MM.1S (cell line): Measurements from ENCODE around the gene MYOG.

Experiments
- DNase-seq: peaks from one replicate; pipeline ENCODE4 v3.0.0-alpha.2; 2015
- H2AFZ ChIP-seq: fragments of 300-600 bp; sonication (generic); 2 replicates; pipeline ENCODE4 v1.6.0; 2016; ENCODE audit warnings: antibody characterized with exemption, low read length
- H3F3A ChIP-seq: fragments of 300-600 bp; sonication (generic); 2 replicates; pipeline ENCODE4 v1.6.1; 2016; ENCODE audit warnings: mild to moderate bottlenecking, antibody characterized with exemption, low read length, moderate library complexity, mixed read lengths; ENCODE audit not compliant: insufficient read depth
- H3K27ac ChIP-seq: fragments of 300-600 bp; sonication (generic); 2 replicates; pipeline ENCODE4 v1.5.1; 2016; ENCODE audit warnings: mild to moderate bottlenecking, low read length
- H3K27me3 ChIP-seq: fragments of 300-600 bp; sonication (generic); replicated peaks from 2 replicates; pipeline ENCODE4 v1.6.0; 2016; ENCODE audit warnings: low read length; ENCODE audit not compliant: insufficient read depth
- H3K36me3 ChIP-seq: fragments of 300-600 bp; sonication (generic); replicated peaks from 2 replicates; pipeline ENCODE4 v1.6.1; 2016; ENCODE audit warnings: mild to moderate bottlenecking, low read length, mixed read lengths; ENCODE audit not compliant: insufficient read depth
- H3K4me1 ChIP-seq: fragments of 300-600 bp; sonication (generic); 2 replicates; pipeline ENCODE4 v1.6.1; 2016; ENCODE audit warnings: low read length, mixed read lengths
- H3K4me2 ChIP-seq: fragments of 300-600 bp; sonication (generic); 2 replicates; pipeline ENCODE4 v1.6.0; 2016; ENCODE audit warnings: low read depth, low read length
- H3K4me3 ChIP-seq: fragments of 300-600 bp; sonication (generic); 2 replicates; pipeline ENCODE4 v1.5.1; 2016; ENCODE audit warnings: low read length, mixed read lengths
- H3K79me2 ChIP-seq: fragments of 300-600 bp; sonication (generic); 2 replicates; pipeline ENCODE4 v1.6.1; 2016; ENCODE audit warnings: mixed run types, low read length, mixed read lengths
- H3K9ac ChIP-seq: fragments of 300-600 bp; sonication (generic); 2 replicates; pipeline ENCODE4 v1.6.1; 2016; ENCODE audit warnings: low read length, mixed read lengths
- H3K9me2 ChIP-seq: fragments of 300-600 bp; sonication (generic); replicated peaks from 2 replicates; pipeline ENCODE4 v1.6.1; 2016; ENCODE audit warnings: mild to moderate bottlenecking, low read length, mixed read lengths; ENCODE audit not compliant: insufficient read depth
- H3K9me3 ChIP-seq: fragments of 300-600 bp; sonication (generic); replicated peaks from 2 replicates; pipeline ENCODE4 v1.6.1; 2016; ENCODE audit warnings: mild to moderate bottlenecking, low read length, mixed read lengths; ENCODE audit not compliant: insufficient read depth
- H4K20me1 ChIP-seq: fragments of 300-600 bp; sonication (generic); 2 replicates; pipeline ENCODE4 v1.6.1; 2016; ENCODE audit warnings: mild to moderate bottlenecking, low read length, moderate library complexity, mixed read lengths; ENCODE audit not compliant: insufficient read depth
- CTCF ChIP-seq: fragments of 300-600 bp; sonication (generic); IDR thresholded peaks from 2 replicates; pipeline ENCODE4 v1.5.1; 2016; ENCODE audit warnings: antibody characterized with exemption, low read length, mixed read lengths
- EZH2 ChIP-seq: fragments of 300-600 bp; sonication (generic); optimal IDR thresholded peaks from 2 replicates; pipeline ENCODE3; 2017; ENCODE audit warnings: low read depth, mild to moderate bottlenecking, antibody characterized with exemption, low read length, mixed read lengths
- EZH2phosphoT487 ChIP-seq: fragments of 300-600 bp; sonication (generic); IDR thresholded peaks from 2 replicates; pipeline ENCODE4 v1.6.1; 2018; ENCODE audit warnings: antibody characterized with exemption, low read length

MYOG gene

GRCh38 chr1:203075236-203076030 lies 10.4 kb downstream of the MYOG start:
- no peak for DNase-seq

GRCh38 chr1:203074610-203075009 lies 11.2 kb downstream of the MYOG start:
- no peaks in the 10 kb centered on the region for H3K79me2 ChIP-seq
- H3K27ac ChIP-seq = no peak overlapping the region
- H3K9me2 ChIP-seq = no peaks in the 10 kb centered on the region
- H4K20me1 ChIP-seq = no peaks in the 10 kb centered on the region
- no peak overlapping the region for H3K4me3 ChIP-seq
- DNase-seq = no peak
- peaks cover 6% of the 10 kb centered on the region for H3K4me1 ChIP-seq
- H3K4me2 ChIP-seq = no peak overlapping the region
- H3K36me3 ChIP-seq = no peaks in the 10 kb centered on the region
- H3K27me3 ChIP-seq = no peaks in the 10 kb centered on the region
- H2AFZ ChIP-seq = no peak overlapping the region
- TF ChIP-seq EZH2 = no peak
- no peak for TF ChIP-seq CTCF
- TF ChIP-seq EZH2phosphoT487 = no peak
- H3F3A ChIP-seq = no peaks in the 10 kb centered on the region
- no peak overlapping the region for H3K9ac ChIP-seq
- H3K9me3 ChIP-seq = no peaks in the 10 kb centered on the region

More at GRCh38 chr1:203075236-203076030, 10.4 kb downstream of the MYOG start:
- H3K4me1 ChIP-seq = no peaks in the 10 kb centered on the region
- no peaks in the 10 kb centered on the region for H3K79me2 ChIP-seq
- no peak overlapping the region for H3K4me3 ChIP-seq
- H3F3A ChIP-seq = no peaks in the 10 kb centered on the region
- H3K27me3 ChIP-seq = no peaks in the 10 kb centered on the region
- no peak overlapping the region for H2AFZ ChIP-seq
- no peak overlapping the region for H3K27ac ChIP-seq
- H3K4me2 ChIP-seq = no peak overlapping the region
- H3K9me3 ChIP-seq = no peaks in the 10 kb centered on the region
- H3K36me3 ChIP-seq = no peaks in the 10 kb centered on the region
- no peak overlapping the region for H3K9ac ChIP-seq
- H4K20me1 ChIP-seq = no peaks in the 10 kb centered on the region
- TF ChIP-seq CTCF (no peak), EZH2phosphoT487 (no peak), EZH2 (no peak)
- no peaks in the 10 kb centered on the region for H3K9me2 ChIP-seq

- no peak for DNase-seq
- no peaks in the 10 kb centered on the region for H3K27me3 ChIP-seq
- no peaks in the 10 kb centered on the region for H3K9me2 ChIP-seq
- H3K27ac ChIP-seq = no peak overlapping the region
- 0 out of 2 replicates have a peak, but pooled peaks cover 2% of the 10 kb centered on the region for H3F3A ChIP-seq
- H2AFZ ChIP-seq = no peak overlapping the region
- no peak overlapping the region for H3K4me2 ChIP-seq
- TF ChIP-seq EZH2 = no peak
- TF ChIP-seq EZH2phosphoT487 = no peak
- no peak for TF ChIP-seq CTCF
- no peaks in the 10 kb centered on the region for H3K36me3 ChIP-seq
- H3K4me1 ChIP-seq = peaks cover 16% of the 10 kb centered on the region
- H4K20me1 ChIP-seq = no peaks in the 10 kb centered on the region
- no peak overlapping the region for H3K9ac ChIP-seq
- no peaks in the 10 kb centered on the region for H3K9me3 ChIP-seq
- no peaks in the 10 kb centered on the region for H3K79me2 ChIP-seq
- no peak overlapping the region for H3K4me3 ChIP-seq
Observed at GRCh38 chr1:203073469-203073868, 12.3 kb downstream of the MYOG start.
